WTC11 (cell line): ENCODE results near the gene TBC1D4. TPM values are rescaled to one million over a fixed set of nuclear protein-coding genes. Genes with fewer than 3 reads are reported as not detected.

Experiments
- ATAC-seq: fragments of 200-7000 bp; cut with Tn5 transposase; 2 replicates; pipeline ENCODE4 v1.10.0; 2021; ENCODE audit warnings: mild to moderate bottlenecking, moderate library complexity
- CTCF ChIA-PET: fragments of 300-600 bp; sonication (Branson Sonifier 250); formaldehyde crosslinking; loops from one replicate; lab custom pipeline; 2021; ENCODE audit warnings: antibody characterized with exemption; lab: Charles Lee
- POLR2A ChIA-PET: fragments of 350-600 bp; sonication (Branson Sonifier 250); formaldehyde crosslinking; loops from one replicate; lab custom pipeline; 2021; ENCODE audit warnings: antibody characterized with exemption; lab: Charles Lee
- DNase-seq: peaks from one replicate; pipeline ENCODE4 v3.0.0; 2021; ENCODE audit warnings: low spot score
- H3K27ac Mint-ChIP-seq: 2 replicates; pipeline ENCODE4 v1.8.0; 2021; ENCODE audit warnings: mixed read lengths
- H3K27me3 Mint-ChIP-seq: 2 replicates; pipeline ENCODE4 v1.8.0; 2021; ENCODE audit warnings: low read depth, mild to moderate bottlenecking, moderate library complexity, mixed read lengths
- H3K36me3 Mint-ChIP-seq: 2 replicates; pipeline ENCODE4 v1.8.0; 2021; ENCODE audit warnings: mixed read lengths
- H3K4me1 Mint-ChIP-seq: 2 replicates; pipeline ENCODE4 v1.8.0; 2022; ENCODE audit warnings: mixed read lengths
- H3K4me3 Mint-ChIP-seq: 2 replicates; pipeline ENCODE4 v1.8.0; 2021; ENCODE audit warnings: mild to moderate bottlenecking, moderate library complexity, mixed read lengths
- H3K9me3 Mint-ChIP-seq: 2 replicates; pipeline ENCODE4 v1.8.0; 2021; ENCODE audit warnings: mixed read lengths
- AFF4 ChIP-seq: sonication (generic); formaldehyde crosslinking; IDR thresholded peaks from 2 replicates; pipeline ENCODE4 v1.8.1; 2023; ENCODE audit warnings: mild to moderate bottlenecking, missing genetic modification reagents, borderline replicate concordance
- ATF1 ChIP-seq: sonication (generic); formaldehyde crosslinking; IDR thresholded peaks from 2 replicates; pipeline ENCODE4 v1.8.1; 2023; ENCODE audit warnings: mild to moderate bottlenecking, moderate library complexity, missing genetic modification reagents
- ESRRA ChIP-seq: sonication (generic); formaldehyde crosslinking; IDR thresholded peaks from 2 replicates; pipeline ENCODE4 v1.8.1; 2022; ENCODE audit warnings: mild to moderate bottlenecking, missing genetic modification reagents, borderline replicate concordance
- ETV6 ChIP-seq: sonication (generic); formaldehyde crosslinking; IDR thresholded peaks from 2 replicates; pipeline ENCODE4 v1.8.1; 2022; ENCODE audit warnings: mild to moderate bottlenecking, missing genetic modification reagents
- GABPB1 ChIP-seq: sonication (generic); formaldehyde crosslinking; IDR thresholded peaks from 2 replicates; pipeline ENCODE4 v1.8.1; 2023; ENCODE audit warnings: mild to moderate bottlenecking, missing genetic modification reagents
- HMGA2 ChIP-seq: fragments of 250-450 bp; sonication (Bioruptor Pico); IDR thresholded peaks from 2 replicates; pipeline ENCODE4 v1.4.0; 2021; ENCODE audit warnings: mild to moderate bottlenecking, moderate library complexity
- MXD4 ChIP-seq: fragments of 250-450 bp; sonication (Bioruptor Pico); IDR thresholded peaks from 2 replicates; pipeline ENCODE4 v1.8.0; 2021; ENCODE audit warnings: mild to moderate bottlenecking, moderate library complexity, borderline replicate concordance
- NR2C2 ChIP-seq: sonication (generic); formaldehyde crosslinking; IDR thresholded peaks from 2 replicates; pipeline ENCODE4 v1.8.0; 2022; ENCODE audit warnings: mild to moderate bottlenecking, missing genetic modification reagents
- PRRX2 ChIP-seq: fragments of 250-450 bp; sonication (Bioruptor Pico); IDR thresholded peaks from 2 replicates; pipeline ENCODE4 v1.8.0; 2021; ENCODE audit warnings: mild to moderate bottlenecking
- SMAD3 ChIP-seq: sonication (generic); formaldehyde crosslinking; IDR thresholded peaks from 2 replicates; pipeline ENCODE4 v1.8.0; 2022; ENCODE audit warnings: missing genetic modification reagents, mild to moderate bottlenecking, borderline replicate concordance
- TCF7 ChIP-seq: sonication (generic); formaldehyde crosslinking; IDR thresholded peaks from 2 replicates; pipeline ENCODE4 v1.8.0; 2022; ENCODE audit warnings: mild to moderate bottlenecking, low read depth, missing genetic modification reagents, moderate library complexity
- TP53 ChIP-seq: sonication (generic); formaldehyde crosslinking; IDR thresholded peaks from 2 replicates; pipeline ENCODE4 v1.8.1; 2023; ENCODE audit warnings: mild to moderate bottlenecking, missing genetic modification reagents
- ZNF512 ChIP-seq: sonication (generic); formaldehyde crosslinking; IDR thresholded peaks from 2 replicates; pipeline ENCODE4 v1.8.1; 2022; ENCODE audit warnings: missing genetic modification reagents, borderline replicate concordance
- total RNA-seq: library from RNA; stranded (reverse); gene quantifications from 3 replicates; pipeline ENCODE4 v1.2.3, GENCODE V29; 2021
- TF ChIP-seq, protein P1 (sequence below): sonication (generic); formaldehyde crosslinking; IDR thresholded peaks from 2 replicates; pipeline ENCODE4 v1.8.1; 2023; ENCODE audit warnings: mild to moderate bottlenecking, missing genetic modification reagents
- TF ChIP-seq, protein P2 (sequence below): sonication (generic); formaldehyde crosslinking; IDR thresholded peaks from 2 replicates; pipeline ENCODE4 v1.8.0; 2022; ENCODE audit warnings: missing genetic modification reagents

Gene TBC1D4
- total RNA-seq, 1 experiment from 2014 or later: 37.1 TPM

- no peak overlapping the region for H3K4me3 Mint-ChIP-seq
- 0 out of 2 replicates have a peak overlapping the region, but pooled peaks have one; percentile 6 for H3K27ac Mint-ChIP-seq
- peak; percentile 72 for ATAC-seq
- no peak for DNase-seq
- no peaks in the 10 kb centered on the region for H3K27me3 Mint-ChIP-seq
- ChIA-PET POLR2A (no interaction called here), CTCF (interaction anchor here (1.0 to 1.8 kb wide), 9 partner anchors 8 to 118 kb away, joined by 3 to 12 read pairs (median 3); partner anchors contain the start of genes TBC1D4 and UCHL3)
- peaks cover 14% of the 10 kb centered on the region for H3K4me1 Mint-ChIP-seq
- TF ChIP-seq TCF7 (CRISPR knock-in tag) (no peak), HMGA2 (no peak), ATF1 (no peak), AFF4 (CRISPR knock-in tag) (no peak), ZNF512 (CRISPR knock-in tag) (no peak), TP53 (CRISPR knock-in tag) (no peak), ESRRA (CRISPR knock-in tag) (no peak), PRRX2 (CRISPR knock-in tag) (no peak), NR2C2 (CRISPR knock-in tag) (no peak), SMAD3 (CRISPR knock-in tag) (no peak), GABPB1 (no peak), ETV6 (no peak), MXD4 (CRISPR knock-in tag) (no peak)
- TF ChIP-seq, protein P1, sequence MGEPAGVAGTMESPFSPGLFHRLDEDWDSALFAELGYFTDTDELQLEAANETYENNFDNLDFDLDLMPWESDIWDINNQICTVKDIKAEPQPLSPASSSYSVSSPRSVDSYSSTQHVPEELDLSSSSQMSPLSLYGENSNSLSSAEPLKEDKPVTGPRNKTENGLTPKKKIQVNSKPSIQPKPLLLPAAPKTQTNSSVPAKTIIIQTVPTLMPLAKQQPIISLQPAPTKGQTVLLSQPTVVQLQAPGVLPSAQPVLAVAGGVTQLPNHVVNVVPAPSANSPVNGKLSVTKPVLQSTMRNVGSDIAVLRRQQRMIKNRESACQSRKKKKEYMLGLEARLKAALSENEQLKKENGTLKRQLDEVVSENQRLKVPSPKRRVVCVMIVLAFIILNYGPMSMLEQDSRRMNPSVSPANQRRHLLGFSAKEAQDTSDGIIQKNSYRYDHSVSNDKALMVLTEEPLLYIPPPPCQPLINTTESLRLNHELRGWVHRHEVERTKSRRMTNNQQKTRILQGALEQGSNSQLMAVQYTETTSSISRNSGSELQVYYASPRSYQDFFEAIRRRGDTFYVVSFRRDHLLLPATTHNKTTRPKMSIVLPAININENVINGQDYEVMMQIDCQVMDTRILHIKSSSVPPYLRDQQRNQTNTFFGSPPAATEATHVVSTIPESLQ (CRISPR knock-in tag): no peak
- TF ChIP-seq, protein P2, sequence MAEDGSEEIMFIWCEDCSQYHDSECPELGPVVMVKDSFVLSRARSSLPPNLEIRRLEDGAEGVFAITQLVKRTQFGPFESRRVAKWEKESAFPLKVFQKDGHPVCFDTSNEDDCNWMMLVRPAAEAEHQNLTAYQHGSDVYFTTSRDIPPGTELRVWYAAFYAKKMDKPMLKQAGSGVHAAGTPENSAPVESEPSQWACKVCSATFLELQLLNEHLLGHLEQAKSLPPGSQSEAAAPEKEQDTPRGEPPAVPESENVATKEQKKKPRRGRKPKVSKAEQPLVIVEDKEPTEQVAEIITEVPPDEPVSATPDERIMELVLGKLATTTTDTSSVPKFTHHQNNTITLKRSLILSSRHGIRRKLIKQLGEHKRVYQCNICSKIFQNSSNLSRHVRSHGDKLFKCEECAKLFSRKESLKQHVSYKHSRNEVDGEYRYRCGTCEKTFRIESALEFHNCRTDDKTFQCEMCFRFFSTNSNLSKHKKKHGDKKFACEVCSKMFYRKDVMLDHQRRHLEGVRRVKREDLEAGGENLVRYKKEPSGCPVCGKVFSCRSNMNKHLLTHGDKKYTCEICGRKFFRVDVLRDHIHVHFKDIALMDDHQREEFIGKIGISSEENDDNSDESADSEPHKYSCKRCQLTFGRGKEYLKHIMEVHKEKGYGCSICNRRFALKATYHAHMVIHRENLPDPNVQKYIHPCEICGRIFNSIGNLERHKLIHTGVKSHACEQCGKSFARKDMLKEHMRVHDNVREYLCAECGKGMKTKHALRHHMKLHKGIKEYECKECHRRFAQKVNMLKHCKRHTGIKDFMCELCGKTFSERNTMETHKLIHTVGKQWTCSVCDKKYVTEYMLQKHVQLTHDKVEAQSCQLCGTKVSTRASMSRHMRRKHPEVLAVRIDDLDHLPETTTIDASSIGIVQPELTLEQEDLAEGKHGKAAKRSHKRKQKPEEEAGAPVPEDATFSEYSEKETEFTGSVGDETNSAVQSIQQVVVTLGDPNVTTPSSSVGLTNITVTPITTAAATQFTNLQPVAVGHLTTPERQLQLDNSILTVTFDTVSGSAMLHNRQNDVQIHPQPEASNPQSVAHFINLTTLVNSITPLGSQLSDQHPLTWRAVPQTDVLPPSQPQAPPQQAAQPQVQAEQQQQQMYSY (CRISPR knock-in tag): no peak
- peaks cover 4% of the 10 kb centered on the region for H3K9me3 Mint-ChIP-seq
- H3K36me3 Mint-ChIP-seq: peaks cover 4% of the 10 kb centered on the region; the same call in 1 of the 2 replicates
These were observed 49.9 kb downstream of the TBC1D4 start for GRCh38 chr13:75432045-75432444.
